PC-3 (cell line): ENCODE measurements around the gene SERPINB13.

Experiments
- EZH2 ChIP-seq: fragments of 300-600 bp; sonication (generic); IDR thresholded peaks from one replicate; pipeline ENCODE4 v1.6.1; 2017; ENCODE audit warnings: antibody characterized with exemption, mild to moderate bottlenecking, low read length; ENCODE audit not compliant: unreplicated experiment
- EZH2phosphoT487 ChIP-seq: fragments of 300-600 bp; sonication (generic); IDR thresholded peaks from 2 replicates; pipeline ENCODE4 v1.6.1; 2018; ENCODE audit warnings: mild to moderate bottlenecking, antibody characterized with exemption, low read length, borderline replicate concordance
- TF ChIP-seq, protein P1 (sequence below): fragments of 300-600 bp; sonication (generic); conservative IDR thresholded peaks from 2 replicates; pipeline ENCODE4 v1.5.1; 2017; ENCODE audit warnings: antibody characterized with exemption, low read depth, mild to moderate bottlenecking, low read length

- TF ChIP-seq EZH2 (no peak), EZH2phosphoT487 (no peak)
- TF ChIP-seq, protein P1, sequence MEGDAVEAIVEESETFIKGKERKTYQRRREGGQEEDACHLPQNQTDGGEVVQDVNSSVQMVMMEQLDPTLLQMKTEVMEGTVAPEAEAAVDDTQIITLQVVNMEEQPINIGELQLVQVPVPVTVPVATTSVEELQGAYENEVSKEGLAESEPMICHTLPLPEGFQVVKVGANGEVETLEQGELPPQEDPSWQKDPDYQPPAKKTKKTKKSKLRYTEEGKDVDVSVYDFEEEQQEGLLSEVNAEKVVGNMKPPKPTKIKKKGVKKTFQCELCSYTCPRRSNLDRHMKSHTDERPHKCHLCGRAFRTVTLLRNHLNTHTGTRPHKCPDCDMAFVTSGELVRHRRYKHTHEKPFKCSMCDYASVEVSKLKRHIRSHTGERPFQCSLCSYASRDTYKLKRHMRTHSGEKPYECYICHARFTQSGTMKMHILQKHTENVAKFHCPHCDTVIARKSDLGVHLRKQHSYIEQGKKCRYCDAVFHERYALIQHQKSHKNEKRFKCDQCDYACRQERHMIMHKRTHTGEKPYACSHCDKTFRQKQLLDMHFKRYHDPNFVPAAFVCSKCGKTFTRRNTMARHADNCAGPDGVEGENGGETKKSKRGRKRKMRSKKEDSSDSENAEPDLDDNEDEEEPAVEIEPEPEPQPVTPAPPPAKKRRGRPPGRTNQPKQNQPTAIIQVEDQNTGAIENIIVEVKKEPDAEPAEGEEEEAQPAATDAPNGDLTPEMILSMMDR: no peak
Measured at GRCh38 chr18:63586966-63587365, at the start of gene SERPINB13.
